Esophagus squamous epithelium (tissue), 5 donors: Measurements from ENCODE around the gene EEF1A2. TPM values are rescaled to one million over a fixed set of nuclear protein-coding genes. Genes with fewer than 3 reads are reported as not detected.

Experiments
- DNase-seq: peaks from one replicate; lab custom pipeline; 2025; lab: John Stamatoyannopoulos, UW
- H3K27ac ChIP-seq, 4 donors: fragments of 200-600 bp; sonication (generic); one replicate each; pipeline ENCODE4 v1.5.1; 2016 to 2019; ENCODE audit warnings: mild to moderate bottlenecking in 1 of 4
- H3K27me3 ChIP-seq, 4 donors: fragments of 200-600 bp; sonication (generic); 1 replicate in 3 of 4; 2 replicates in 1 of 4; pipeline versions ENCODE4 v1.5.1 to v1.6.0; 2017 to 2021; ENCODE audit warnings: antibody characterized with exemption in 1 of 4
- H3K36me3 ChIP-seq, 3 donors: fragments of 200-600 bp; sonication (generic); one replicate each; pipeline ENCODE4 v1.5.1; 2016 to 2019
- H3K4me1 ChIP-seq, 3 donors: fragments of 200-600 bp; sonication (generic); one replicate each; pipeline ENCODE4 v1.5.1; 2017 to 2019
- H3K4me3 ChIP-seq, 4 donors: fragments of 200-600 bp; sonication (generic); 1 replicate in 3 of 4; 2 replicates in 1 of 4; pipeline ENCODE4 v1.5.1; 2016 to 2019; ENCODE audit warnings: mild to moderate bottlenecking in 2 of 4, moderate library complexity in 1 of 4
- H3K9me3 ChIP-seq, 3 donors: fragments of 200-600 bp; sonication (generic); one replicate each; pipeline ENCODE4 v1.5.1; 2016 to 2019
- CTCF ChIP-seq, 6 experiments: fragments of 450-650 bp in 4 of 6; fragments of 200-600 bp in 2 of 6; sonication (generic) in 2 of 6; IDR thresholded peaks; one replicate each; pipeline ENCODE4 v1.5.1; 2016 to 2019; ENCODE audit warnings: antibody characterized with exemption in 6 of 6, mild to moderate bottlenecking in 4 of 6, moderate library complexity in 4 of 6
- POLR2A ChIP-seq, 4 donors: fragments of 450-650 bp; IDR thresholded peaks; one replicate each; pipeline ENCODE4 v1.6.1; 2017; ENCODE audit warnings: antibody characterized with exemption in 4 of 4, mild to moderate bottlenecking in 4 of 4, moderate library complexity in 3 of 4
- WGBS, 2 donors: methylation state at CpG; one replicate each; pipeline ENCODE4 v1.1.5; 2018; 5-methylcytosine and 5-hydroxymethylcytosine counted together
- intact Hi-C: fragments of 100-400 bp; cut with DNase I; formaldehyde crosslinking; loops from one replicate; pipeline ENCODE4 v1.15.0; 2022
- total RNA-seq, 4 donors: library from RNA; depleted of rRNA; stranded (reverse); fragments of >200 nt; gene quantifications; one replicate each; pipeline ENCODE4 v1.1.0, GENCODE V29; 2016
- donor health status: DM: yes; HTN: yes; CAD: no.

Gene EEF1A2
- total RNA-seq, result 1 to 10 TPM in 3 of 4 donors, under 1 TPM in 1; 0.44 to 3.1 (median 1.9) TPM

- intact Hi-C loops, result no loop called here
- Histone ChIP-seq H3K36me3 (no peaks in the 10 kb centered on the region), H3K9me3 (no peaks in the 10 kb centered on the region), H3K4me1 (peaks cover 15 to 39% (median 29%) of the 10 kb centered on the region in 3 donors), H3K27ac (no peak within 1 kb of the TSS), H3K4me3 (peak within 1 kb of the TSS; percentile 5 to 66 (median 36)), H3K27me3 (peaks cover 0 to 99% (median 17%) of the 10 kb centered on the region in 4 donors)
- DNase-seq, result no peak
- no peak for TF ChIP-seq POLR2A (IDR thresholded peaks at IDR 0.05)
- TF ChIP-seq CTCF (IDR thresholded peaks at IDR 0.05), result peak in 2 of 6 experiments; percentile 7 to 8
- 5% methylated on average over 15 of the region's 58 CpGs; no CpG with 5 or more reads in 1 of the 2 donors for WGBS, 2 donors
These were observed at the start of gene EEF1A2 for GRCh38 chr20:63498960-63499337. EEF1A2 (minus strand) TSS chr20:63499083; CDS start chr20:63497763, 1,320 bp downstream.

DNA sequence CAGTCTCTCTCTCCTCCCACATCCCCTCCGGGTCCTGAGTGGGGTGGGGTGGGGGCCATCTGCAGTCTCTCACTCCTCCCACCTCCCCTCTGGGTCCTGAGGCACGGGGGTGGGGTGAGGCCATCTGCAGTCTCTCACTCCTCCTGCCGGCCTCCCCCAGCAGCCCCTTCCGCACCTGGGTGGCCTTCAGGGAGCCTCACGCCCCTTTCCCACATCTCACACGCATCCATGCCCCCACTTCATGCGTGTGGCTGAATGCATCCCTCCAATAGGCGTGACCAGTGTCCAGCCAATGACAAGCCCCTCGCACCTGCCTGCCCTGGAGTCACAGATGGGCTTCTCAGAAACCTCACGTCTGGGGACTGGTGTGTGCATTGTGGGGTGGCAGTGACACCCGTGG lies 49.7 kb upstream of the EEF1A2 start:
- no peaks in the 10 kb centered on the region for H3K9me3 ChIP-seq
- TF ChIP-seq POLR2A (IDR thresholded peaks at IDR 0.05) (no peak), CTCF (IDR thresholded peaks at IDR 0.05) (no peak)
- DNase-seq, result no peak
- peaks cover 0 to 83% (median 0%) of the 10 kb centered on the region in 4 donors for H3K27me3 ChIP-seq
- H3K4me1 ChIP-seq, result peaks cover 7 to 39% (median 9%) of the 10 kb centered on the region in 3 donors
- H3K27ac ChIP-seq, result no peak overlapping the region
- no peak overlapping the region for H3K4me3 ChIP-seq
- intact Hi-C loops, result no loop called here
- 0 to 32% methylated on average over 1 to 4 of the region's 11 CpGs for WGBS, 2 donors
- no peaks in the 10 kb centered on the region for H3K36me3 ChIP-seq

DNA sequence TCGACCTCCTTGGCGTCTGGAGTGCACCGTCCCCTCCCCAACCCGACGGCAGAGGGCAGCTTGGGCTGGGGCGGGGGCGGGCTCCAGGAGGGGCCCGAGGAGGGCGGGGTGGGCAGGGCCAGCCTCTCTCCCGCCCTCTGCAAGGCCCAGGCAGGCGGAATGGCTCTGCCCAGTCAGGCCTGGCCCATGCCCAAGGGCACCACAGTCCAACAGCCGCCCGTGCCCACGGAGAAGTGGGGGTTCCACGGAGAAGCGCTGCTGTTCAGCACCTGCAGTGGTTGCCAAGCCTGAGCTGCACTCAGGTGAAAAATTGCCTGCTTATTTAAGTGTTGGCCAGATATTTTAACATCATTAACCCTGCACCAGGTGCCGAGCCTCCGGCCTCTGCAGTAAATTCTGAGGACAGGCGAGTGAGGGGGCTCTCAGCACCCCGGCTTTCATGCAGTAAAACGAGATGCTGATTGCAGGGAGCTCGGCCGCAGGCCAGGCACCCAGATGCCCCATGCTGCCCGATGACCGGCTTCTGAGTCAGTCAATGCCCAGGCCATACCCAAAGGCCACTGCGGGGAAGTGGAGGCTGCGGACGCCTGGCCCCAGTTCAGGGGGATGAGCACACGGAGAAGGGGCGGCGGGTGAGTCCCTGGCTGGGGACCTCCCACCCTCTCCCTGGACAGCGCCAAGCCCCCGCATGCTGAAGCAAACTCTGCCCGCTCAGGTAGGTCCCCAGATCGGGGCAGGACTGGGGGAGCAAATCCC lies 49.0 kb upstream of the EEF1A2 start, which contains the start of gene SRMS:
Gene SRMS, minus strand, starts transcription at position 25 of the 756 bp plus-strand sequence. CDS start 286 bp downstream, outside the sequence.
- intact Hi-C loops, result no loop called here
- peaks cover 0 to 82% (median 0%) of the 10 kb centered on the region in 4 donors for H3K27me3 ChIP-seq
- H3K9me3 ChIP-seq, result no peaks in the 10 kb centered on the region
- WGBS, 2 donors, result 20 to 73% methylated on average over 1 to 10 of the region's 35 CpGs
- no peak within 1 kb of the TSS for H3K4me3 ChIP-seq
- H3K4me1 ChIP-seq, result peaks cover 3 to 35% (median 7%) of the 10 kb centered on the region in 3 donors
- no peaks in the 10 kb centered on the region for H3K36me3 ChIP-seq
- no peak within 1 kb of the TSS for H3K27ac ChIP-seq
- TF ChIP-seq CTCF (IDR thresholded peaks at IDR 0.05), result no peak
- no peak for TF ChIP-seq POLR2A (IDR thresholded peaks at IDR 0.05)
- no peak for DNase-seq

DNA sequence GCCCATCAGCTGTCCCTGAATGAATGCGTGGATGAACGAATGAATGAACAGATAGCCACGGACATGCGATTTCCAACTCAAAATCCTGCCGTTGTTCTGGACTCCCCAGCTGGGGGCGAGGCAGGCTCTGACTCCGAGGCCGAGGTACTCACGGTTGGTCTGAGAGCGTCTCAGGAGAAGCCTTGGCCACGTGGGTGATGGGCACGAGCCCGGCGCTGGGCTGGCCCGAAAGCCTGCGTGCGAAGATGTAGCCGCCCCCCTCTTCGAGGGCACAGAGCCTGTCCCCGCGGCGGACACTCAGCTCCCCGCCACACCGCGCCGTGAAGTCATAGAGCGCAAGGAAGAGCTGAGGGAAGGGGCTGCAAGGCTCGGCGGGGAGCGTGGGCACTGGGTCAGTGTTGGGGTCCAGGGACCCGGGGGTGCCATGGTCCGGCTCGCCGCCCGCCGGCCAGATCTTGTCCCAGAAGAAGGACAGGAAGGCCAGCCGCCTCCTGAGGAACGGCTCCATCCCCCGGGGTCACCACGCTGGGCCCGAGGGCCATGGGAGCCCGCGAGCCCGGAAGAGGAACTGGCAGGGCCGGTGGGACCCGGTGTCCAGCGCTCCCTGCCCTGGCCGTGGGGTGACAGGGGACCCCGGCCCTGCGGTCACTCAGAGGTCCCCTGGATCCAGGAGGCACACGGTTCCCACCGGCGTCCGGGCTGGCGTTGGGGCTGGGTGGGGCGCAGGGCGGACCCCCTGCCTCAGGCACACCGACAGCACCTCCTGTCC lies 48.3 kb upstream of the EEF1A2 start:
- H3K9me3 ChIP-seq, result no peaks in the 10 kb centered on the region
- no peak overlapping the region for H3K4me3 ChIP-seq
- H3K27ac ChIP-seq, result no peak overlapping the region
- H3K36me3 ChIP-seq, result no peaks in the 10 kb centered on the region
- intact Hi-C loops, result no loop called here
- 32 to 90% methylated on average over 2 to 7 of the region's 58 CpGs for WGBS, 2 donors
- DNase-seq, result no peak
- no peak for TF ChIP-seq CTCF (IDR thresholded peaks at IDR 0.05)
- TF ChIP-seq POLR2A (IDR thresholded peaks at IDR 0.05), result no peak
- peaks cover 0 to 35% (median 7%) of the 10 kb centered on the region in 3 donors for H3K4me1 ChIP-seq
- peaks cover 0 to 87% (median 0%) of the 10 kb centered on the region in 4 donors for H3K27me3 ChIP-seq
